Umbilical cord (tissue), 2 donors: Measurements from ENCODE around the gene MARCHF11. TPM values are rescaled to one million over a fixed set of nuclear protein-coding genes. Genes with fewer than 3 reads are reported as not detected.

ENCODE experiments used
- DNase-seq: peaks from one replicate; pipeline ENCODE4 v3.0.0-alpha.2; 2015; ENCODE audit warnings: low spot score
- total RNA-seq: library from RNA; depleted of rRNA; stranded (reverse); fragments of >200 nt; gene quantifications from one replicate; pipeline ENCODE4 v1.2.3, GENCODE V29; 2014; ENCODE audit warnings: low replicate concordance; ENCODE audit not compliant: insufficient read depth

The MARCHF11 gene, protein sequence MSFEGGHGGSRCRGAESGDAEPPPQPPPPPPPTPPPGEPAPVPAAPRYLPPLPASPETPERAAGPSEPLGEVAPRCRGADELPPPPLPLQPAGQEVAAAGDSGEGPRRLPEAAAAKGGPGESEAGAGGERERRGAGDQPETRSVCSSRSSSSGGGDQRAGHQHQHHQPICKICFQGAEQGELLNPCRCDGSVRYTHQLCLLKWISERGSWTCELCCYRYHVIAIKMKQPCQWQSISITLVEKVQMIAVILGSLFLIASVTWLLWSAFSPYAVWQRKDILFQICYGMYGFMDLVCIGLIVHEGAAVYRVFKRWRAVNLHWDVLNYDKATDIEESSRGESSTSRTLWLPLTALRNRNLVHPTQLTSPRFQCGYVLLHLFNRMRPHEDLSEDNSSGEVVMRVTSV
- total RNA-seq: 8.2 TPM

DNA sequence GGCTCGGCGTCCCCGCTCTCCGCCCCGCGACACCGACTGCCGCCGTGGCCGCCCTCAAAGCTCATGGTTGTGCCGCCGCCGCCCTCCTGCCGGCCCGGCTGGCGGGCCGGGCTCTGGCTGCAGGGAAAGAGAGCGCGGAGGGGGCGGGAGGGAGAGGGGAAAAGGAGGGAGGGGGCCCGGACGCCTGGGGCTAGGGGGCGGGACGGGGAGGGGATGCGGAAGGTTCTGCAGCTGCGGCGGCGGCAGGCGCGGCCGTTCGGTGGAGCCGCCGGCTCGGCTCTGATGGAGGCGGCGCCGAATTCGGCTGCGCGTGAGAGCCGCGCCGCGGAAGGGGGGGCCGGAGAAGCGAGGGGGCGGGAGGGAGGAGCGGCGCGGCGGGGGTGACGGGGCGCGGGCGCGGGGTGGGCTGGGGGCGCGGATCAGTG, at the start of gene MARCHF11:
MARCHF11 (minus strand) TSS at position 281 of the 425 bp plus-strand sequence; CDS start at position 65, 216 bp downstream.
- peak; percentile 10 for DNase-seq

DNA sequence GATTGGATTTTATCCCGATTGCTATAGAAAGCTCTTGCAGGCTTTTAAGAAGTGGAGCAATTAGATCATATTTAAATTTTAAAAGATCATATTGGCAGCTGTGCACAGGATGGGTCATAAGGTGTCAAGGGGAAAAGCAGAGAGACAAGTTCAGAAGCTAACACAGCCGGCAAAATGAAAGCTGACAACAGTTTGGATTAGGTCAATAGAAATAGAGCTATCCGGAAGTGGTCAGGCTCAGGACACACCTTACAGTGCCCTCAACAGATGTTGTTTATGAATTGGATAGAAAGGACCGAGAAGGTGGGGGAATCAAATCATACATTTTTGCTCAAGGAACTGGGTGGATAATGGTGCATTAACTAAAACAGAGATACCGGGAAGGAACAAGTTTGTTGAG, 46.3 kb upstream of the MARCHF11 start:
- no peak for DNase-seq

DNA sequence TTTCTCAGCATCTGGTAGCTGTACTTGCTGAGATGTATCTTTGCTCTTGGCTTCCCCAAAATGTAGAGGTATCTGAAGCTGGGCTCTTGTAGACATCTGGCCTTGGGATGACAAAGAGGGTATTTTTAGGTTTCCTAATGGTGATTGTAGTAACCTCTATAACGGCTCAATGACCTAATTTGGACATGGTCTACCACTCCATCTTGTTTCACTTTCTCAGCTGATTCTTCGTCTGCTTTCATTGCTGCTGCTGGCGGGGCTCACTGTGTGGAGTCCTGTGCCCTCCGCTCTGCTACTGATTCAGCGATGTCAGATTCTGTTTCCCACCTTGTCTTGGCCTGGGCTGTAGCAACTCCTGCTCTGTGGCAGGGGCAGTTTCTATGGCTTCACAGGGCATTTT, 12.7 kb upstream of the MARCHF11 start:
- no peak for DNase-seq

DNA sequence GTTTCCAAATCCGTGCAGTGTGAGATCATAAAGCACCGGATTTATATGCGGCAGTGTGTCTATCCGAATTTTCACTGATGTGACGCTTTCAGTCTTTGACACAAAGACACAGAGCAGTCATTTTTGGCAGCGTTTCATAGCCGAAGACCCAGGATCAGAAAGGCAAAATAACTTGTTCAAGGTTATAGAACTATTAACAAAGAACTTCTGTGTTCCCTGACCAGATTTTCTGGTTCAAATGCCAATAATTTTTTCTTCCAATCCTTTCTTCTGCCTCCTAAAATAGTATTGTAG, 1.1 kb upstream of the MARCHF11 start:
- no peak for DNase-seq

DNA sequence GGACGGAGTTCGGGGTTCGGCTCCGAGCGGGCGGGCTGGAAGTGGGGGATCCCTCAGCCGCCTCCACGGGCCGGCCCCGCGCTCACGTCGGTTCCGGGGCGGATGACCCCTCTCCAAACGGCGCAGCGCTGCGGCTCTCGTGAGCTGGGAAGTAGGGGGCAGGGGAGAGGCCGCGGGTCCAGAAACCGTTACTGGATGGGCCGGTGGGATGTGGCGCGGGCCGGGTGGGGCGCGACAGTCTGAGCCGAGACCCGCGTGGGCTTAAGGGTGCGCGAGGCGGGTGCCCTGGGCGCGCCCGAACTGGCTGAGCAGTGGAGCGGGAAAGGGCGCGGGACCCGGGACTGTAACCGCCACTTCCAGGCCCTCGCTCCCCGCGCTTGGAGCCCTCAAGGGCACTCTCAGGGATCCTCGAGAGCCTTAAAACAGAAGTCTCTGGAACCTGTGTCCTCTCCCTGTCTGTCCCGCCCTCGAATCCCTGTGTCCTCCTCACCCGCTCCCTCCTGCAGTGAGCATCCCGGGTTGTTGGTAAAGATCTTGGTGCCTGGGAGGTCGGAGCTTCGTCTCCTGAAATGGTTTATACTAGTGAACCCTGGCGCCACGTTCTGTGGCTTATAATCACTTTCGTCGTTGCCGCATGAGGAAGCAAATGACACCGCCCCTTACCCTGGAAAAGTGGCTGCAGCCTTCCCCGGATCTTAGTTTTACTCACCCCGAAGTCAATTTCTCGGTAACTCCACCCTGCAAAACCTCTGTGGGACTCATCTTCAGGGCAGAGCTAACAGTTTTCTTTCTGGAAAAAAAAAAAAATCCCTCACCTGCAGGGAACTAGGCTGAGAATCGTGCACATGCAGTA, 571 bp upstream of the MARCHF11 start:
- DNase-seq: no peak

DNA sequence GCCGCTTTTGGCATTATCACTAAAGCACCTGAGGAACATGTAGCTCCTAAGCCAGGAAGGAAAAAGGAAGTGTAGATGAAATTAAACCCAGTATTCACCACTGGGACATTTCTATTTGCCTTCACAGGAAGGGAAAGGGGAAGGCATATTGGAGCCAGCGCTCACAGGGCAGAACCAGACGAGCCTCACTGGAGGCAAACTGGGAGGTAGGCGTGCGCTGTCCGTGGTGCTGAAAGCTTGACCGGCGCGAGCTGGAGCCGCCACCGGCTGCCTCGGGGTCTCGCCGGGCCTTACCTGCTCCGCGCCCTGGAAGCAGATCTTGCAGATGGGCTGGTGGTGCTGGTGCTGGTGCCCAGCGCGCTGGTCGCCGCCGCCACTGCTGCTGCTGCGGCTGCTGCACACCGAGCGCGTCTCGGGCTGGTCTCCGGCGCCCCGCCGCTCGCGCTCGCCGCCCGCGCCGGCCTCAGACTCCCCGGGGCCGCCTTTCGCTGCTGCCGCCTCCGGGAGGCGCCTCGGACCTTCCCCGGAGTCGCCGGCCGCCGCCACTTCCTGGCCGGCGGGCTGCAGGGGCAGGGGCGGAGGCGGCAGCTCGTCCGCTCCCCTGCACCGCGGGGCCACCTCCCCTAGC, 732 bp downstream of the MARCHF11 start:
- DNase-seq: peak; percentile 81

DNA sequence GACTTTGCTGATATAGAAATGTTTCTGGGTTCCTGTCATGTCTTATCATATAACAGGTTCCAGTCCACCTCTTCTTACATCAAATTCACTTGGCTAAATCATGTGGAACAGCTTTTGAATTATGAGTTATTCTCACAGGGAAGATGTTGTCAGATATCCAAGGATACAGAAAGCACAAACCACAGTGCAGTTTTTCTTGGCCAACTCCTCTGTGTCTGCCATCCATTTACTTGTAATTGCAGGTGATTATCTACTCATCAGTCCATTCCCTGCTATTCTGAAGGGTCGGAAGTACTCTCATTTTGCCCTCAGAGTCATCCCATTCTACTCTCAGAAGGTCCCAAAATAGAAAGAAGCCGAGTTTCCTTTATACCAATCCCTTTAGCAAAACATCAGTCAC, 10.0 kb downstream of the MARCHF11 start:
- DNase-seq: no peak

DNA sequence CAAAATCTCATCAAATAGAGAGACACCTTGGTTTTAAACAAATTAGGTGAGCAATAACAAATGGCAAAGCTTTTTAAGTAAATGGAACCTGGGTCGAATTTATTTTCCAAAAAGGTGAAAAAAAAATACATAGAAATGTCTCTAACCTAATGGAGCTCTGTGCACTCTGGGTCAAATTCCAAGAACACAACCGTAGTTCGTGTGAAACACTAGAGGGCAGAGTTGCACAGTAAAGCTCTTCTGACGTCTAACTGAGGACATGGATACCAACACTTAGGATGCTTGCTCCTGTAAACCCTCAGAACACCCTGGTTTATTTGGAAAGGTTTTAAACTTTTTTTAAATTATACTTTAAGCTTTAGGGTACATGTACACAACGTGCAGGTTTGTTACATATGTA, 18.9 kb downstream of the MARCHF11 start:
- DNase-seq: peak; percentile 40

DNA sequence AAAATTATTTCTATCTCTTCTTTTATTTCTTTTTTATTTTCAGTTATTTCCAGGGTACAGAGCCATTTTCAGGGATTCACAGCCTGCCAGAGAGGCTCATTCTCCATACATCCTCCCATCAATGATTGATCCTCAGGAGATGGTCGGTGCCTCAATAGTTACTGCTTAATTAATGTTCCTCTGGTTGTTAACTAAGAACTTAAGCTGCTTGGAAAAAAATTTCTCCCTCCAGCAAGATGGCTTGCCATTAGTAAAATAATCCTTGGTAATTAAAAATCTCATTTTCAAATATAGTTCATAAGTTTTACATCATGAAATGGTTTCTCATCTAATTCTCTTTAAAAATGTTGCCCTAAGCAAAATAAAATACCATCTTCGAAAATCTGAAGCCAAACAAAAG, 20.0 kb downstream of the MARCHF11 start:
- DNase-seq: no peak

DNA sequence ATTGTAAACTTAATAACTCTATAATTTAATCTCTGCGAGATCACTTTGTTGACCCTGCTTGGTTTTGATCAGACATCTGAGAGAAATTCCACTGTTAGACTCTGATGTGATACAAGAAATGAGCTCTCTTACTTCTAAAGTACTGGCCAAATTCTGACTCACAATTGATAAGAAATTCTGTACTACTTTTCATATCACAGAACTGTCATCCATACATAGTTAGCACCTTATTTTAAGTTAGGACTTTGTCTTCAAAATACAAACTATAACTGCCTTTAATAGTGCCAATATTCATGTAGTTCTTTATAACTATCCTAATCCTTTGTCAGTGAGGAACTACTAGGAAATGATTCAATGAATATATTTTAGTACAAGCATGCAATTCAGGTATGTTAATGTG, 23.4 kb downstream of the MARCHF11 start:
- peak; percentile 89 for DNase-seq

DNA sequence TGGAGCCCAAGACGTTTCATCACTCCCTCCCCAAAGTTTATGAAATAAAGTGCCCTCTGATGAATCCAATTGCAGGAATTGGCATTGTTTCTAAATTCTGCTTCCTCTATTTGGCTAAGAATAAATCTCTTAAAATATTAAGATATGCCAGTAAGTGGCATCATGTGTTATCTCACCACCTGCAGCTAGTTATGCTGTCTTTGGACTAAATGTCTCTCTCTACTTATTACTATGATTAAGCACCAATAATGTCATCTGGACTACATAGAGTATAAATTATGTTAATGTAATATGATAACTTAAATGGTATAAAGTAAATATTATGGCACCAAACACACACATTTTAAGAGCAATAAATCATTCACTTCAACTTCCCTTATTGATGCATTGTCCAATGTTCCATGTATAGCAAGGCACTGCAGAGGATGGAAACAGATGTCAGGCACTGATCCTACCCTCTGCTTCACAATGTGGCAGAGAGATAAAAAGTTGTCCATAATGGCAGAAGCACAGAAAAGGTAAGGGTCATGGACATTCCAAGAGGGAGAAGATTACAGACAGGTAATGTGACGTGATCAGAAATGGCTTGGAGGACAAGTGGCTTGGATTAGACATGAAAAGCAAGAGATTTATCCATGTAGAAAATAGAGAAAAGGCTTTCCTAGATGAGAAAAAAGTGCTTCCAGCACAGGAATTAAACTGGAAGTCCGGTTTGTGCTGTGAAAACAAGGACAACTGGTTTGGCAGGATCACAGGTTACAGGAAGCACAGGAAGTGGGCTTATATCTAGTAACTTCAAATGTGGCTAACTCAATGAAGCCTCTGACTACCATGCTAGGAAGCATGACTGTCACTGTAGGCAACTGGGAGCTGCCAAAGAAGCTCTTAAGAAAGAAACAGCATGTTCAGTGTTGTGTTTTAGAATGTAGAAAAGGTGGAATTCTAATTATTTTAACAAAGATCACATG, 26.7 kb downstream of the MARCHF11 start:
- no peak for DNase-seq

DNA sequence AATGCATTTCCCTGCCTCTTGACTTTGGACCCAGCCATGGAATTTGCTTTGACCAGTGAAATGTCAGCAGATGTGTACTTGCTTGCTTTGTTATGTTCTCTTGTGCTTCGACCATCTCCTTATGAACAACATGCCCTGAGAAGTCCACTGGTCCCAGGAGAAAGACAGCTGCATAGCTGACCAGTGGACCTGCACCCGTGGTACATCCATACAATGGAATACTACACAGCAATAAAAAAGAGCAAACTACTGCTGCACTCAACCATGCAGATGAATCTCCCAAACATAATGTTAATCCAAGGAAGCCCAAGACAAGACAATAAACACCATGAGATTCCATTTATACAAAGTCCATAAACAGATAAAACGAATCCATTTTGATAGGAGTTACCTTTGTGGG, 30.0 kb downstream of the MARCHF11 start:
- no peak for DNase-seq

DNA sequence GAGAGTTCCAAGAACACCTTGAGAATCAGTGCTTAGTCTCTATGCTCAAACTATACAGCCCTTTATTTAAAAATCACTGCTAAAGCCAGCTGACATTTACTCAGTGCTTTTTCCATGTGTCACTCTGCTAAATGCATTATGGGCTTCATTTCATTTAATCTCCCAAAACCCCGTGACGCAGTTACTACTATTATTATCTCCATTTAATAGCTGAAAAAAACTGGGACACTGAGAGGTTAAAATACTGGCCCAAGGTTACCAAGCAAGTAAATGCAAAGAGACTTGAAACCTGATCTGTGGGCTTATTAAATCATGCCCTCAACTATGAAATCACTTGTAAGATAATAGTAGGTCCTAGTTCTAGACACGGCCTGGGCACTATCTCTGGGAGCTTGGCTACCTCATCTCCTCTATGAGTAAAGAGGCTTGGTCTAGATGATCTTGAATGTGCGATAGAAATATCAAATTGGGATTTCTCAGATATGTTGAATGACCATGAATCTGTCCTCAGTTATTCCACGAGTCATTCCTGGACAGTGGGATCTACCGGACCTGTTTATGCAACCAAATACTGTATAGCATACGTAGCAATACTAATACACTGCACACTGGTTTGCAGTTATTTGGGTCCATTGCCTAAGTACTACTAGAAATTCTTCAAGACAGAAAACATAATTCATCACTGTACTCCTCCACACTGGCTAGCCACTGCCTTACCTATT, 32.3 kb downstream of the MARCHF11 start:
- peak; percentile 81 for DNase-seq

DNA sequence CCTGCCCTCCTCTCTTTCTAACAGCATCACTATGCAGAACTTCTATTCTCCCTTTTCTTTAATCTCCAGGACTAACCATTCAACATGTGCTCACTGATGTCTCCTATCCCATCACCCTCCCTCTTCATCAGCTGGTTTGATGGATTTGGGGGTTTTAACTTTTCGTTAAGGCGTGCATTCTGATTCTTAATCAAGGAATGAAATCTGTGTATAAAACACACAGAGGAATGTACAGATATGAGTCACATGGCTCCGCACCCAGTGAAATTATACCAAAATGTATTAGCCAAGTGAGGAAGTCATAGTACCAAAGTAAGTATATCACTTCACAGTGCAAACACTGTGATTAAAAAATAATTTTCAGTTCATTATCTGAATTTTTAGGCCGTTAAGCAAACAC, 35.2 kb downstream of the MARCHF11 start:
- no peak for DNase-seq

DNA sequence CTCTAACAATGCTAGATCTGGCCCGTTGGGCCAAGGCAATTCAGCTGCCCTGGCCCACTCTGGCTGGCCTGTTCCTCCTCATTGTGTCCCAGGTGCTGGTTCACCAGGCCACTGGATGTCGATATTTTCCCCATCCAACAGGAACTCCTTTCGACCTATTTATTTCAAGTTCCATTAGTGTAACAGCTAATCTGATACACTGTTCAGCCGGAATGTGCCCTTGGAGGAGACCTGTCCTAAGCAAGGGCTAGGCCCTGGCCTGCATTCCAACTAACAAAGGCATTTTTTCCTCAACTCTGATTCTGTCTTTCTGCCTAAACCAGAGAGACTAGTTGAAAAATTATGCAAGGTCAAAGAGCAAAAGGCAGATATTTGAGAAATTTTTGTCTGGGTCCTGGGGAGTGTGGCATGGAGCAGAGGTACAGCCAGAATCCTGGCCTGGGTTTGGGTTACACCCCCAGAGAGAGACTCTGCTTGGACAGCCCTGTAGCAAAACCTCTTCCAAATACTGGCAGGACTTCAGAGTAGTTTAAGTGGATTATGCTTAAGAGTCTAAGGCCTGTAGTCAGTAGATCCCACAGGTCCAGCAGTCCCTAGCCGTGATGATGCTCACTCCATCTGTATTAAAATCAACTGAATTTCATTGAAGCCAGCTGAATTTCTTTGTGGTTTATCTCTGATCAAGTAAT, 36.1 kb downstream of the MARCHF11 start:
- peak; percentile 97 for DNase-seq

DNA sequence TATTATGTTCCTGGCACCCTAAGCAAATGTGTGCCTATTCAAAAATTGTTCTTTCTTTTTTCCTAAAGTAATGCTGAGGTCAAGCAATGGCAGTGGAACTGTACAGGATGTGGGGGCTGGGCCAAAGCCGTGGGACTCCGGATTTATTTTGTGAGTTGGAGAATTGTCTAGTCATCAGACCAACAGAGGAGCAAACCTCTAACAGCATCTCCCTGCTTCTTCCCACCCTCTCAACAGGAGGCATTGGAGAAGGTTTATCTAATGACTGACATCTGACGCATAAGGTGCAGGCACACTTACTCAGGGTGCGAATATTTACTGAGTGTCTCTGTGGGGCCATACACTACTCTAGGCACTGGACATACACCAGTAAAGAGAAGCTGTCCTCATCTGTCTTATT, 38.6 kb downstream of the MARCHF11 start:
- DNase-seq: no peak

DNA sequence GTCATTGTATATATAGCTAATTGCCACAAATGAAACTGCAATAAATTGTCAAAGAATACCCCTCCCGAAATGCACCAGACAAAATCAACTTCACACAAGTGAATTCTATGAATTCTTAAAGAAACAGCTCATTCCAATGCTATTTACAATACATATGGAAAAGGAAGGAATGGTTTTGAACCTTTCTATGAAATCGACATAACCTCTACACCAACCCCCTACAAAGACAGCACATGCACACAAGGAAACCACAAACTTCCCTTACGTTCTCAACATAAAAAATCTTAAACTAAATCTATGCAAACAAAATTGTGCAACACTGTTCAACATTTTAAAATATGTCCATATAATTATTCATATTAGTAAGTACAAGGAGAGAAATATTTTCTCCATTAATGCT, 39.2 kb downstream of the MARCHF11 start:
- no peak for DNase-seq

DNA sequence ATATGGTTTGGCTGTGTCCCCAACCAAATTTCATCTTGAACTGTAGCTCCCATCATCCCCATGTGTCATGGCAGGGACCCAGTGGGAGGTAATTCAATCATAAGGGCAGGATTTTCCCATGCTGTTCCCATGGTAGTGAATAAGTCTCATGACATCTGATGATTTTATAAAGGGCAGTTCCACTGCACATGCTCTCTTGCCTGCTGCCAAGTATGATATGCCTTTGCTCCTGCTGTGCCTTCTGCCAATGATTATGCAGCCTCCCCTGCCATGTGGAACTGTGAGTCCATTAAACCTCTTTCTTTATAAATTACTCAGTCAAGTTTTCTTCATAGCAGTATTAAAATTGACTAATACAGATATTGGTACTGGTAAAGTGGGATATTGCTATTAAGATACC, 42.4 kb downstream of the MARCHF11 start:
- DNase-seq: no peak

DNA sequence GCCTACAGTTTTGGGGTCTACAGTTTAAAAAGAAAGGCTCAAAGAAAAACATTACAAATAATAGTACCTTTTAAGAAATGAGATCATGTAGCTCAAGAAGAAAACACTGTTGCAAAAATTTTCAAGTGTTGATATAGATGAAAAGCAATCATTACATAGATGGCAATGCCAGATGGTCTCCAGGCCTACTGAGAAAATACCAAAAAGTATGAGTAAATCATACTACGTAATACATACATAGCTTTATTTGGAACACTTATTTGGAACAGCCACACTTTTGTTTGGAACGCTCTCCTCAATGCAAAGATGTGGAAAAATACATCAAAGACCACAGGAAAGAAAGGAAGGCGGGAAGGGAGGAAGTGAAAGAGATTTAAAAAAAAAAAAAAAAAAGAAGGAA, 44.1 kb downstream of the MARCHF11 start:
- DNase-seq: no peak

DNA sequence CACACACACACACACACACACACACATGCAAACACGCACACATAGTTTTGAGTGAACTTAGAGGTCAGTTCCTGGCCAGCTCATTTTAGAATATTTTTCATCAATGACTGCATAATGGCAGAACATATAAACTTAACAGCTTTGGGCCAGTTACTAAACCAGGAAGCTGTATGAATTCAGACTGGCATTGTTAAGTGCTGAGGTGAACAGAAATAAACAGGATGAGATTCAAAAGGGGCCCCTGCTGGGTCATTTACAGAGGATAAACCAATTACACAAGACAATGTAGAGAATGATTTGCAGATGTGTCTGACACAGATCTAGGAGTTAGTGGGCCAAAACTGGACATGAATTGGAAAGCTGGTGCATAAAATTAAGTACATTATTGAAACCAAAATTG, 44.6 kb downstream of the MARCHF11 start:
- DNase-seq: no peak
